ENCODE measurements around the gene MS4A8.

GRCh38 chr11:60740573-60740972 is 41.2 kb downstream of the MS4A8 start:
- TF ChIP-seq CTCF (IDR thresholded peaks at IDR 0.05; ENCODE audit: insufficient read depth, low read length), result no peak
- TF ChIP-seq GABPA (IDR thresholded peaks at IDR 0.05; ENCODE audit: low read depth), result no peak

All from HL-60 (cell line).